Omental fat pad (tissue), 4 donors: ENCODE results near the gene RGS6. TPM values are rescaled to one million over a fixed set of nuclear protein-coding genes. Genes with fewer than 3 reads are reported as not detected.

Source experiments
- ATAC-seq: fragments of 150-250 bp; one replicate; pipeline ENCODE4 v1.9.1; 2016; ENCODE audit warnings: mild to moderate bottlenecking, moderate library complexity; ENCODE audit not compliant: low FRiP score
- DNase-seq: peaks from one replicate; pipeline ENCODE4 v3.0.0-alpha.2; 2019; ENCODE audit warnings: low spot score
- CTCF ChIP-seq, 3 donors: fragments of 450-650 bp; IDR thresholded peaks; one replicate each; pipeline ENCODE4 v1.5.1; 2016 to 2017; ENCODE audit warnings: antibody characterized with exemption in 3 of 3, mild to moderate bottlenecking in 3 of 3, moderate library complexity in 2 of 3
- total RNA-seq, 4 donors: library from RNA; depleted of rRNA; stranded (reverse); fragments of >200 nt; gene quantifications; one replicate each; pipeline ENCODE4 v1.1.0, GENCODE V29; 2016

The RGS6 gene
- total RNA-seq, 4 donors from 2014 or later: 5.2 to 27.3 (median 6.9) TPM

- DNase-seq (no peak), ATAC-seq (no peak)
- TF ChIP-seq CTCF (IDR thresholded peaks at IDR 0.05): no peak
These were observed 595.4 kb downstream of the RGS6 start for GRCh38 chr14:72527591-72527990.

- no peak for ATAC-seq
- no peak for TF ChIP-seq CTCF (IDR thresholded peaks at IDR 0.05)
- no peak for DNase-seq
These were observed 596.0 kb downstream of the RGS6 start for GRCh38 chr14:72528059-72528862.

DNA sequence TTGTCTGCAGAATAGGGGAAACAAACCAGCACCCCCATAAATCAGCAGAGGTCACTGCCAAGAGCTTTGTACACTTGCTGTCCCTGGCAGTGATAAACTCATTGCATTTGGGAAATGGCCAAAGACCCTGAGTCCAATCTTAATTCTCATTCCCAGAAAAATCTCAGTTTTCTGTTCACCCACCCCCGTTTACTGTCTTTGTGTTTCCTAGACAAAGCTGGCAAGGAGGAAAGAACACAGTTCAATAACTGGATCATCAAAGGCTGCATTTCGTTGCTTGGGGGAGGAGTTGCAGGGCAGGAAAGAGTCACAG, 596.6 kb downstream of the RGS6 start:
- ATAC-seq: no peak
- TF ChIP-seq CTCF (IDR thresholded peaks at IDR 0.05): no peak
- no peak for DNase-seq

GRCh38 chr14:72532686-72533454, 600.6 kb downstream of the RGS6 start:
- ATAC-seq: no peak
- TF ChIP-seq CTCF (IDR thresholded peaks at IDR 0.05): no peak
- DNase-seq: no peak

DNA sequence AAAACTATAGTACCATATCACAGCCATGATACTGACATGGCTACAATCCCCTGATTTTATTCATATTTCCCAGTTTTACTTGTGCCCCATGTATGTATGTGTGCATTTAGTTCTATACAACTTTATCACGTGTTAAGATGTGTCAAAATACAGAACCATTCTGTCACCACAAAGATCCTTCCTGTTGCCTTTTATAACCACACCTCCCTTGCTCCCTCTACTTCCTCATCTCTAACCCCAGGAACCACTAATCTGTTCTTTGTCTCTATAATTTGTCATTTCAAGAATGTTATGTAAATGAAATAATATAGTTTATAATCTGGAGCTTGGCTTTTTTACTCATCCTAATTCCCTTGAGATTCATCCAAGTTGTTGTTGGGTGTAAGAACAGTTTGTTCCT, 603.3 kb downstream of the RGS6 start:
- ATAC-seq: no peak
- no peak for DNase-seq
- TF ChIP-seq CTCF (IDR thresholded peaks at IDR 0.05): no peak

DNA sequence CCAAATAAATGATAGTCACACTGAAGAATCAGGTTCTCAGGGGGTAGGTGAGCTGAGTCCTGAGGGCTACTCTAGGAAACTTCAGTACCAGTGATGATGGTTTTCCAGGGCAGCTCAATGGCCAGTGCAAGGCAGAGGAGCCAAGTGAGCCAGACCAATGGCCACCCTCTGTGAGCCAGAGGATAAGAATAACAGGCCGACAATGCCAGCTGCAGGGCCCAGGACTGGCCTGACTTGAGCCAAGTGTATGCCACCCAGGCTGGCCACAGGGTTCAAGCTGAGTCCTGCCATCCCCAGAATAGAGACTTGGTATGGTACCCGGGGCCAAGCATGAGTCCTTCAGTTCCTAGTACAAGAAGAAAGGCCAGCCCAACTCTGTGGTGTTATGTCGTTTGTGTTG, 606.2 kb downstream of the RGS6 start:
- DNase-seq (no peak), ATAC-seq (no peak)
- no peak for TF ChIP-seq CTCF (IDR thresholded peaks at IDR 0.05)
